HCT116 (cell line): ENCODE results near the gene BMPER. TPM values are rescaled to one million over a fixed set of nuclear protein-coding genes. Genes with fewer than 3 reads are reported as not detected.

Experiments used
- ATAC-seq: fragments of 200-7000 bp; cut with Tn5 transposase; 2 replicates; pipeline ENCODE4 v1.9.1; 2020; ENCODE audit warnings: mild to moderate bottlenecking, moderate library complexity
- BruUV-seq: library from RNA; stranded (reverse); fragments of 400-500 nt; replicated peaks from 2 replicates; lab custom pipeline; 2021; lab: Mats Ljungman, UMichigan
- CTCF ChIA-PET: fragments of 300-600 bp; sonication (Branson Sonifier 250); formaldehyde crosslinking; loops from one replicate; lab custom pipeline; 2021; ENCODE audit warnings: antibody characterized with exemption; lab: Charles Lee
- POLR2A ChIA-PET: fragments of 300-600, 350-600 bp; sonication (Branson Sonifier 250); formaldehyde crosslinking; loops from one replicate; lab custom pipeline; 2021; ENCODE audit warnings: antibody characterized with exemption; lab: Charles Lee
- RAD21 ChIA-PET, 2 experiments: fragments of 300-600 bp; sonication (Branson Sonifier 250); formaldehyde crosslinking; loops; one replicate each; lab custom pipeline; 2023; ENCODE audit warnings: low total read pairs in 2 of 2; ENCODE audit not compliant: uncharacterized antibody in 2 of 2, unreplicated experiment in 2 of 2, low non-redundant PET in 1 of 2; lab: Charles Lee
- DNase-seq: peaks from one replicate; pipeline ENCODE4 v3.0.0-alpha.2; 2010; ENCODE audit warnings: low read depth, low spot score
- H2AFZ ChIP-seq: fragments of 200-600 bp; shearing (Covaris generic), sonication (generic); 2 replicates; pipeline ENCODE4 v1.6.1; 2017; ENCODE audit warnings: low read depth, mixed run types, mixed read lengths, antibody characterized with exemption, low read length; ENCODE audit not compliant: poor library complexity, severe bottlenecking
- H3K27ac ChIP-seq: 2 replicates; pipeline ENCODE4 v1.5.1; 2012; ENCODE audit warnings: low read depth, low read length
- H3K27me3 ChIP-seq: fragments of 200-600 bp; sonication (generic); 2 replicates; pipeline ENCODE4 v1.6.1; 2016; ENCODE audit warnings: mixed run types, low read length, mixed read lengths; ENCODE audit not compliant: insufficient read depth
- H3K36me3 ChIP-seq, 2 experiments: fragments of 200-500 bp in 1 of 2; fragments of 200-600 bp in 1 of 2; sonication (Bioruptor generic) in 1 of 2; sonication (generic) in 1 of 2; 2 replicates each; pipeline versions ENCODE4 v1.5.1 to v1.6.1; 2014 to 2016; ENCODE audit warnings: low read length in 2 of 2, inconsistent platforms in 1 of 2, mixed read lengths in 1 of 2, mixed run types in 1 of 2; ENCODE audit not compliant: insufficient read depth in 2 of 2, control insufficient read depth in 1 of 2
- H3K4me1 ChIP-seq, 2 experiments: fragments of 200-600 bp in 1 of 2; sonication (generic) in 1 of 2; 2 replicates each; pipeline versions ENCODE4 v1.5.1 to v1.6.1; 2012 to 2017; ENCODE audit warnings: low read length in 2 of 2, inconsistent platforms in 1 of 2, mild to moderate bottlenecking in 1 of 2, mixed read lengths in 1 of 2, mixed run types in 1 of 2, moderate library complexity in 1 of 2; ENCODE audit not compliant: insufficient read depth in 2 of 2, control insufficient read depth in 1 of 2
- H3K4me2 ChIP-seq: fragments of 200-600 bp; sonication (generic); 2 replicates; pipeline ENCODE4 v1.6.1; 2017; ENCODE audit warnings: mixed run types, low read length, mixed read lengths
- H3K4me3 ChIP-seq, 2 experiments: fragments of 200-600 bp in 1 of 2; sonication (generic) in 1 of 2; replicated peaks in 1 of 2; 2 replicates each; pipeline ENCODE4 v1.5.1; 2011 to 2016; ENCODE audit warnings: low read length in 2 of 2, control low read depth in 1 of 2, low read depth in 1 of 2, mild to moderate bottlenecking in 1 of 2, mixed read lengths in 1 of 2, mixed run types in 1 of 2
- H3K79me2 ChIP-seq: fragments of 200-600 bp; sonication (generic); 2 replicates; pipeline ENCODE4 v1.6.1; 2017; ENCODE audit warnings: mild to moderate bottlenecking, mixed run types, low read length, moderate library complexity, mixed read lengths; ENCODE audit not compliant: insufficient read depth
- H3K9ac ChIP-seq: fragments of 200-600 bp; sonication (generic); 2 replicates; pipeline ENCODE4 v1.6.1; 2016; ENCODE audit warnings: low read length, mixed read lengths
- H3K9me2 ChIP-seq: fragments of 200-600 bp; sonication (generic), shearing (Covaris generic); 2 replicates; pipeline ENCODE4 v1.6.1; 2017; ENCODE audit warnings: mixed run types, mild to moderate bottlenecking, moderate library complexity; ENCODE audit not compliant: insufficient read depth
- H3K9me3 ChIP-seq, 2 experiments: fragments of 200-500 bp in 1 of 2; fragments of 200-600 bp in 1 of 2; sonication (Bioruptor generic) in 1 of 2; sonication (generic) in 1 of 2; 2 replicates each; pipeline ENCODE4 v1.6.1; 2014 to 2017; ENCODE audit warnings: low read length in 2 of 2, mixed read lengths in 2 of 2, inconsistent platforms in 1 of 2, low read depth in 1 of 2, mild to moderate bottlenecking in 1 of 2, mixed run types in 1 of 2, moderate library complexity in 1 of 2; ENCODE audit not compliant: control insufficient read depth in 1 of 2, insufficient read depth in 1 of 2
- H4K20me1 ChIP-seq: fragments of 200-600 bp; sonication (generic), shearing (Covaris generic); 2 replicates; pipeline ENCODE4 v1.6.1; 2017; ENCODE audit warnings: mixed run types, mild to moderate bottlenecking, moderate library complexity; ENCODE audit not compliant: insufficient read depth
- CEBPB ChIP-seq: IDR thresholded peaks from 2 replicates; pipeline ENCODE4 v1.6.1; 2012; ENCODE audit warnings: low read depth
- ELF1 ChIP-seq: IDR thresholded peaks from 2 replicates; pipeline ENCODE4 v1.6.1; 2012; ENCODE audit warnings: low read depth, borderline replicate concordance
- FOSL1 ChIP-seq: IDR thresholded peaks from 2 replicates; pipeline ENCODE4 v1.6.1; 2012; ENCODE audit warnings: low read depth
- JUND ChIP-seq: IDR thresholded peaks from 2 replicates; pipeline ENCODE4 v1.6.1; 2012
- POLR2A ChIP-seq: IDR thresholded peaks from 2 replicates; pipeline ENCODE4 v1.7.0; 2011; ENCODE audit warnings: borderline replicate concordance; ENCODE audit not compliant: insufficient read depth, insufficient read length; ENCODE audit errors: extremely low read depth
- POLR2AphosphoS5 ChIP-seq: IDR thresholded peaks from 2 replicates; pipeline ENCODE4 v1.6.1; 2011; ENCODE audit warnings: mild to moderate bottlenecking, low read depth, low read length, moderate library complexity
- RAD21 ChIP-seq: IDR thresholded peaks from 2 replicates; pipeline ENCODE4 v1.6.1; 2012; ENCODE audit warnings: low read depth, mild to moderate bottlenecking
- SRF ChIP-seq: IDR thresholded peaks from 2 replicates; pipeline ENCODE4 v1.6.1; 2012; ENCODE audit warnings: low read depth
- TCF7L2 ChIP-seq: IDR thresholded peaks from 2 replicates; pipeline ENCODE4 v1.7.0; 2011; ENCODE audit warnings: borderline replicate concordance, inconsistent platforms; ENCODE audit not compliant: insufficient read depth, insufficient read length; ENCODE audit errors: extremely low read depth
- YY1 ChIP-seq: IDR thresholded peaks from 2 replicates; pipeline ENCODE4 v1.6.1; 2011; ENCODE audit warnings: low read length, low read depth, moderate library complexity, mild to moderate bottlenecking; ENCODE audit not compliant: insufficient replicate concordance; ENCODE audit errors: extremely low read depth
- ZFX ChIP-seq: fragments of 450-650 bp; IDR thresholded peaks from 2 replicates; pipeline ENCODE4 v1.6.1; 2017
- intact Hi-C: fragments of 100-400 bp; cut with micrococcal nuclease; formaldehyde crosslinking; loops from 2 replicates; pipeline ENCODE4 v1.10.0; 2022
- total RNA-seq: library from RNA; stranded (reverse); gene quantifications from one replicate; pipeline ENCODE4 v1.2.1, GENCODE V29; 2021; ENCODE audit not compliant: unreplicated experiment
- TF ChIP-seq, protein P1 (sequence below), 3 experiments: fragments of 200-600 bp in 1 of 3; sonication (generic) in 1 of 3; IDR thresholded peaks in 2 of 3; conservative IDR thresholded peaks in 1 of 3; 2 replicates each; pipeline ENCODE4 v1.5.1; 2012 to 2017; ENCODE audit warnings: low read depth in 2 of 3, low read length in 2 of 3, antibody characterized with exemption in 1 of 3, borderline replicate concordance in 1 of 3, control low read depth in 1 of 3, mild to moderate bottlenecking in 1 of 3, mixed read lengths in 1 of 3, mixed run types in 1 of 3, moderate library complexity in 1 of 3; ENCODE audit not compliant: insufficient read depth in 1 of 3
- TF ChIP-seq, protein P2 (sequence below): IDR thresholded peaks from 2 replicates; pipeline ENCODE4 v1.6.1; 2012
- TF ChIP-seq, protein P3 (sequence below): IDR thresholded peaks from 2 replicates; pipeline ENCODE4 v1.6.1; 2012

BMPER gene
- total RNA-seq, 1 experiment from 2014 or later = not detected

DNA sequence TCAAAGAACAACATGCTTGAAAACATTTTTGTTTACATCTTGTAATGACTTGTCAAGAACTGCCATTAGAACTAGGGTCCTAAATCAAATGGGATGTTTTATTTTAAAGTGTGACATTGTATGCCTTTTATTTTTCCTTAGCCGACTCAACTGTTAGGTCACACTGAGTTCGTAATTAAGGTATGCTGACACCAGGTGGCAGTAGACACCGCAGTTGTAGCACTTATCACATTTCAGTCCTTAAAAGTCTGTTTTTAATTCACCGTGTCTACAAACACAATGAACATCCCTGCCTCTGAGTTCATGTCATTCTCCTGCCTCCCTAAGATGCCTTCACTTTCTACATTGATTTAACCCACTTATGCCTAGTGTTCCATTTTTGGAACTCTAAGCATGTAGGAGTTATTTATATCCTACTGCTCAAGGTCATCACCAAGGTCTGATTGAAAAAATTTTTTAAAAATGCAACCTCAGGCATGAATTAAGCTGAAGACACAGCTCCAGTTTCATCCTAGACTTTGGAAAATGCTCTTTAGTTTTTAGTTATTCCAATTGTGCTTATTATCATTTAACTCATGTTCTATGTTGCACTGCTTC lies 186.1 kb downstream of the BMPER start:
- H3K4me3 ChIP-seq = no peak overlapping the region
- peak; percentile 82 for TF ChIP-seq RAD21
- TF ChIP-seq, protein P1, sequence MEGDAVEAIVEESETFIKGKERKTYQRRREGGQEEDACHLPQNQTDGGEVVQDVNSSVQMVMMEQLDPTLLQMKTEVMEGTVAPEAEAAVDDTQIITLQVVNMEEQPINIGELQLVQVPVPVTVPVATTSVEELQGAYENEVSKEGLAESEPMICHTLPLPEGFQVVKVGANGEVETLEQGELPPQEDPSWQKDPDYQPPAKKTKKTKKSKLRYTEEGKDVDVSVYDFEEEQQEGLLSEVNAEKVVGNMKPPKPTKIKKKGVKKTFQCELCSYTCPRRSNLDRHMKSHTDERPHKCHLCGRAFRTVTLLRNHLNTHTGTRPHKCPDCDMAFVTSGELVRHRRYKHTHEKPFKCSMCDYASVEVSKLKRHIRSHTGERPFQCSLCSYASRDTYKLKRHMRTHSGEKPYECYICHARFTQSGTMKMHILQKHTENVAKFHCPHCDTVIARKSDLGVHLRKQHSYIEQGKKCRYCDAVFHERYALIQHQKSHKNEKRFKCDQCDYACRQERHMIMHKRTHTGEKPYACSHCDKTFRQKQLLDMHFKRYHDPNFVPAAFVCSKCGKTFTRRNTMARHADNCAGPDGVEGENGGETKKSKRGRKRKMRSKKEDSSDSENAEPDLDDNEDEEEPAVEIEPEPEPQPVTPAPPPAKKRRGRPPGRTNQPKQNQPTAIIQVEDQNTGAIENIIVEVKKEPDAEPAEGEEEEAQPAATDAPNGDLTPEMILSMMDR (IDR thresholded peaks at IDR 0.05 in 2 of 3, conservative IDR thresholded peaks at IDR 0.05 in 1 of 3; ENCODE audit: borderline replicate concordance in 1 of 3, insufficient read depth in 1 of 3, low read depth in 2 of 3, low read length in 2 of 3) = peak; percentile 56 to 80 (median 64); a peak in 5 of 6 replicates
- no peak for TF ChIP-seq ZFX
- TF ChIP-seq, all 23 proteins: peak for 2
- no peak overlapping the region for H2AFZ ChIP-seq
- no peaks in the 10 kb centered on the region for H3K9me2 ChIP-seq
- no peaks in the 10 kb centered on the region for H3K79me2 ChIP-seq
- ChIA-PET RAD21 (interaction anchor here in 1 of 2 experiments (0.7 kb wide), 1 partner anchor 175 kb away, joined by 3 read pairs; no protein-coding TSS in a partner anchor), CTCF (interaction anchor here (0.7 to 1.7 kb wide), 5 partner anchors 24 to 848 kb away, joined by 3 to 12 read pairs (median 3); no protein-coding TSS in a partner anchor), POLR2A (no interaction called here)
- DNase-seq = peak; percentile 43
- peak; percentile 66 for ATAC-seq
- H4K20me1 ChIP-seq = no peaks in the 10 kb centered on the region
- no peak overlapping the region for H3K4me2 ChIP-seq
- no peaks in the 10 kb centered on the region for H3K36me3 ChIP-seq
- intact Hi-C loops = loop anchor here (1.0 kb wide), 2 partner anchors 339 to 506 kb away; no protein-coding TSS in a partner anchor
- no peaks in the 10 kb centered on the region for H3K9me3 ChIP-seq
- BruUV-seq = no TSS peak
- H3K27me3 ChIP-seq = no peaks in the 10 kb centered on the region
- H3K4me1 ChIP-seq = no peaks in the 10 kb centered on the region
- H3K9ac ChIP-seq = no peak overlapping the region
- no peak overlapping the region for H3K27ac ChIP-seq

DNA sequence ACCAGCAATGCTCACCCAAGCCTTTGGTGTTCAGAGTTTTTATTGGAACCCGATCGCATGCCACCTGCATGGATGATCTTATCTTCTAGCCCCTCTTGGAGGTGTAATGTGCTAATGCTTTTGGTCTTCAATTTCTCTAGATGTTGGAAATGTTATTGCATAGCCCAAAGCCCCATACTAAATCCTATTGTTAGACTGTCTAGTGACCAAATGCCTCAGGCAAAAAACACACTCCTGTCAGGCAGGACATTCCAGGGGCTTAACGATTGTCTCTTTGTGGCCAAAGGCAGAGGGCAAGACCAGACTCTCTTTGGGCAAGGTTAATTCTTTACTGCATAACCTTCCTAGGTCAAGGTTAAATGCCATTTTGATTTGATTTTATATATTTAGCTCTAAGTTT lies 187.9 kb downstream of the BMPER start:
- Histone ChIP-seq H2AFZ (no peak overlapping the region), H4K20me1 (no peaks in the 10 kb centered on the region), H3K9ac (no peak overlapping the region), H3K9me2 (no peaks in the 10 kb centered on the region), H3K27me3 (no peaks in the 10 kb centered on the region), H3K4me2 (no peak overlapping the region), H3K9me3 (no peaks in the 10 kb centered on the region), H3K79me2 (no peaks in the 10 kb centered on the region), H3K36me3 (no peaks in the 10 kb centered on the region), H3K27ac (no peak overlapping the region), H3K4me3 (no peak overlapping the region), H3K4me1 (no peaks in the 10 kb centered on the region)
- ATAC-seq (no peak), DNase-seq (no peak)
- RAD21 ChIA-PET = no interaction called here
- CTCF ChIA-PET = no interaction called here
- no TSS peak for BruUV-seq
- intact Hi-C loops = no loop called here
- POLR2A ChIA-PET = no interaction called here
- TF ChIP-seq TCF7L2 (no peak), YY1 (no peak), CEBPB (no peak), POLR2AphosphoS5 (no peak), SRF (no peak), JUND (no peak), FOSL1 (no peak), RAD21 (no peak), ELF1 (no peak), ZFX (no peak), POLR2A (no peak)
- TF ChIP-seq, protein P2, sequence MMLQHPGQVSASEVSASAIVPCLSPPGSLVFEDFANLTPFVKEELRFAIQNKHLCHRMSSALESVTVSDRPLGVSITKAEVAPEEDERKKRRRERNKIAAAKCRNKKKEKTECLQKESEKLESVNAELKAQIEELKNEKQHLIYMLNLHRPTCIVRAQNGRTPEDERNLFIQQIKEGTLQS = no peak
- TF ChIP-seq, protein P1 (IDR thresholded peaks at IDR 0.05 in 2 of 3, conservative IDR thresholded peaks at IDR 0.05 in 1 of 3; ENCODE audit: borderline replicate concordance in 1 of 3, insufficient read depth in 1 of 3, low read depth in 2 of 3, low read length in 2 of 3) = no peak
- TF ChIP-seq, protein P3, sequence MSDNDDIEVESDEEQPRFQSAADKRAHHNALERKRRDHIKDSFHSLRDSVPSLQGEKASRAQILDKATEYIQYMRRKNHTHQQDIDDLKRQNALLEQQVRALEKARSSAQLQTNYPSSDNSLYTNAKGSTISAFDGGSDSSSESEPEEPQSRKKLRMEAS = no peak
